ENCODE results near the gene TAC4. TPM values are rescaled to one million over a fixed set of nuclear protein-coding genes. Genes with fewer than 3 reads are reported as not detected.

Gene TAC4
- total and polyA plus RNA-seq, 8 donors = 0.54 to 1.1 (median 0.70) TPM; not detected in 2

DNA sequence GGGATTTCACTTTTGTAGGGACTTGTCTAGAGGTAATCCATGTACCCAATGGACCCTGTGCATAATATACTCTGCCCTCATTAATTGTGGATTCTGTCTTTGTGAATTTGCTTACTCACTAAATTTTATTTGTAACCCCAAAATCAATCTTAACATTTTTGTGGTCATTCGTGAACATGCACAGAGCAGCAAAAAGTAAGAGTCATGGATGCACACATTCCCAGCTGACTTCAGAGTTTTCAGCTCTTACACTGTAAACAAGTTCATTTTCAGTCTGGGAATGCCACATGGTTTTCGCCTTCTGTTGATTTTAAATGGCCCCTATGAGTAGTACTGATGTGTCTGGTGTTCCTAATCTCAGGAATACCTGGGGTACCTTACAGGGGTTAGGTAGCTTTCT is 24.3 kb downstream of the TAC4 start:
- no peak for ATAC-seq
- intact Hi-C loops (cut with DNase I) = no loop called here
- H3K27ac ChIP-seq = no peak overlapping the region
- no peaks in the 10 kb centered on the region for H3K9me3 ChIP-seq
- peaks cover 0 to 100% of the 10 kb centered on the region in 2 donors for H3K36me3 ChIP-seq
- peaks cover 0 to 40% of the 10 kb centered on the region in 2 donors for H3K4me1 ChIP-seq
- TF ChIP-seq CTCF (IDR thresholded peaks at IDR 0.05) = no peak
- no peak overlapping the region for H3K4me3 ChIP-seq
- H3K27me3 ChIP-seq = no peaks in the 10 kb centered on the region
- DNase-seq = no peak

DNA sequence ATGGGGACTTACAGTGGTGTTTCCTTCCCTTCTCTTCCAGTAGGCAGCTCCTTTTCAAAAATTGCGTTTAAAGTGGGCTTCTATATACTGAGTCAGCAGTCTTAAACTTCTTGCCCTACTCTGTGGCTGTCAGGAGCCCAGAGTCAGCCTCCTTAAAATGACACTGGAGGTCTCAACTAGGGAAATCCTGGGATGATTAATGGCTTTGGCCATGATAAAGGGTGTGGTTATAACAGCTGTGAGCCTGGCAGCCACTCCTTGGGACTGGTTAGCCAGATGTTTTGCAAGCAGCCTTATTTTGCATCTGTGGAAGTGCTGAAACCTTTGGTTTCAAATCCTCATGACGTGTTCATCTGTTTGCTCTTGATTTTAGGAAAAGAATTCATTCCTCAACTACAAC is 25.0 kb downstream of the TAC4 start:
- H3K27ac ChIP-seq = no peak overlapping the region
- peak; percentile 20 for ATAC-seq

DNA sequence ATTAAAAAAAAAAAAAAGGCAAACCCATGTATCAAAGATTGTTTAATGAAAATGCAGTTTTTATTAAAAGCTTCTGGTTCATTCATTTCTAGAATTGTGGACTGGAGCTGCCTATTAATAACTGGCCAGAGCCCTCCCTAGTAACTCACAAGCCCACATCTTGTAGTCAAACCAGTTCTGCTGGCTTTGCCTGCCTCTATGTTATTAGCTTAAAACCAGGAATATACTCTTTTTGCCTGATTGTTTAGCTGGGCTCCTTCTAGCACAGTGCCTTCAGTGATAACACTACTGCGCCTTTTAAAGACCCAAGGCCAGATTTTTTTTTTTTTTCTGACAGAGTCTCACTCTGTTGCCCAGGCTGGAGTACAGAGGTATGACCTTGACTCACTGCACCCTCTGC is 26.0 kb downstream of the TAC4 start:
- DNase-seq (peak in 1 of 4 donors; percentile 48), ATAC-seq (peak; percentile 77)
- H3K9me3 ChIP-seq = no peaks in the 10 kb centered on the region
- TF ChIP-seq CTCF (IDR thresholded peaks at IDR 0.05) = no peak
- H3K27ac ChIP-seq = no peak overlapping the region
- H3K4me3 ChIP-seq = no peak overlapping the region
- H3K4me1 ChIP-seq = peaks cover 0 to 36% of the 10 kb centered on the region in 2 donors
- intact Hi-C loops (cut with DNase I) = no loop called here
- no peaks in the 10 kb centered on the region for H3K27me3 ChIP-seq
- peaks cover 2 to 100% of the 10 kb centered on the region in 2 donors for H3K36me3 ChIP-seq

More for the DNA sequence above, 25.0 kb downstream of the TAC4 start:
- Histone ChIP-seq H3K27me3 (no peaks in the 10 kb centered on the region), H3K36me3 (peaks cover 2 to 100% of the 10 kb centered on the region in 2 donors), H3K4me3 (no peak overlapping the region), H3K4me1 (peaks cover 0 to 36% of the 10 kb centered on the region in 2 donors), H3K9me3 (no peaks in the 10 kb centered on the region)
- intact Hi-C loops (cut with DNase I) = no loop called here
- no peak for DNase-seq
- no peak for TF ChIP-seq CTCF (IDR thresholded peaks at IDR 0.05)

DNA sequence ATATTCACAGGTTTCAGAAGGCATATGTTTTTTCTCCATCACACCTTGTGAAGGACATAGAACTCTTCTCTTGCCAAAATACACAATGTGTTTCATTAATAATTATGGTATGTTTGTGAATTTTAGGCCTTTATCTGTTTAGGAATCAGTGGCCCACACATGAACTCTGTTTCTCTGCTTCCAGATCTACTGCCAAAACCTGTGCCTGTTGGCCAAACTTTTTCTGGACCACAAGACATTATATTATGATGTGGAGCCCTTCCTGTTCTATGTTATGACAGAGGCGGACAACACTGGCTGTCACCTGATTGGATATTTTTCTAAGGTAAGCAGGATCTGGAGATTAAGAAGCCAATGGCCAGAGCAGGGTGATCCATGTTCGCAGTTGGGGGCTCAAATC is 26.4 kb downstream of the TAC4 start:
- Histone ChIP-seq H3K4me1 (peaks cover 0 to 40% of the 10 kb centered on the region in 2 donors), H3K27ac (no peak overlapping the region), H3K27me3 (no peaks in the 10 kb centered on the region), H3K4me3 (no peak overlapping the region), H3K36me3 (peaks cover 2 to 100% of the 10 kb centered on the region in 2 donors), H3K9me3 (no peaks in the 10 kb centered on the region)
- no peak for TF ChIP-seq CTCF (IDR thresholded peaks at IDR 0.05)
- ATAC-seq (no peak), DNase-seq (no peak)
- intact Hi-C loops (cut with DNase I) = no loop called here

GRCh38 chr17:49820773-49821172 is 27.1 kb downstream of the TAC4 start:
- DNase-seq (no peak), ATAC-seq (no peak)
- no peaks in the 10 kb centered on the region for H3K27me3 ChIP-seq
- no peak overlapping the region for H3K27ac ChIP-seq
- TF ChIP-seq CTCF (IDR thresholded peaks at IDR 0.05) = no peak
- H3K4me1 ChIP-seq = peaks cover 0 to 47% of the 10 kb centered on the region in 2 donors
- no peak overlapping the region for H3K4me3 ChIP-seq
- intact Hi-C loops (cut with DNase I) = no loop called here
- H3K9me3 ChIP-seq = no peaks in the 10 kb centered on the region
- H3K36me3 ChIP-seq = peaks cover 2 to 100% of the 10 kb centered on the region in 2 donors

Measured in left lung (tissue), 10 donors.